ENCODE results near the gene MEF2C.
A peak's percentile ranks its signal among the peaks of the same experiment; 100 is the strongest.

MEF2C gene

DNA sequence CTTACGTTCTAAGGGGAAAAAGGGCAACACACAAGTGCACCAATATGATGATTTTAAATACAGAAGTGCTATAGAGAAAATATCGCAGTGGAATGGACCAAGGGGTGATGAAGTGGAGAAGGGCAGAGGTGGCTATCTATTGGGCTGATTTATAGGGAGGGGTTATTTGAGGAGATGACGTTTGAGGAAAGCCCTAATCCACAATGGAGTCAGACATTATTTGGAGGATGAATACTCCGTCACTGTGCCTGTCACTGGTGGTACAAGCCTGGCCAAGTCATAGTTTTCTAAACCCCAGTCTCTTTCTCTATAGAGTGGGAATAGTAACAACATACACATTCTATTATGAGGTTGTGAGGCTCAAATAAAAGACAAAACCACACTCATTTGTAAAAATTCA is 48.5 kb downstream of the MEF2C start:
- H3K9me3 ChIP-seq (ENCODE audit: control insufficient read depth in 5 of 5, low read length in 5 of 5), result no peaks in the 10 kb centered on the region
- H3K36me3 ChIP-seq (ENCODE audit: control insufficient read depth in 5 of 5, insufficient read depth in 5 of 5, low read length in 5 of 5), result no peaks in the 10 kb centered on the region
- no peak overlapping the region for H3K4me3 ChIP-seq (ENCODE audit: low read depth in 1 of 5, low read length in 5 of 5)
- no peaks in the 10 kb centered on the region for H3K27me3 ChIP-seq (ENCODE audit: control insufficient read depth in 5 of 5, insufficient read depth in 4 of 5, low read length in 5 of 5)
- no peak overlapping the region for H3K9ac ChIP-seq (ENCODE audit: low read length in 5 of 5)
- peaks cover 0 to 52% (median 18%) of the 10 kb centered on the region in 5 donors for H3K4me1 ChIP-seq (ENCODE audit: control insufficient read depth in 5 of 5, insufficient read depth in 5 of 5, low read length in 5 of 5)
- no peak overlapping the region for H3K27ac ChIP-seq (ENCODE audit: low read depth, low read length)

DNA sequence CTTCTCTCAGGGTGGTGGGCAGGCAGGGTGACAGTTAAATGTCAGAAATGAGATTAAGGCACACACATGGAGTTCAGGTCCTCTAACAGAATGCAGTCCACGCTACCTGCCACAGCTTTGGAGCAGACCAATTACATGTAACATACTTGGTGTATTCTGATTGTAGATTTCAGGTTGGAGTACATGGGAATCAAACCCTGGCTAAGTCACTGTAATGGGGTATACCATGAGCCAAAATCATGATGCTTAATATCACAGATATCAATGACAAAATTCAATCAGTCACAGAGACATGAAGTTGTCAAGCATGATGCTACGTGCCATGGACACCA is 48.9 kb downstream of the MEF2C start:
- H3K9ac ChIP-seq (ENCODE audit: low read length in 5 of 5), result peak overlapping the region in 1 of 5 donors; percentile 31
- H3K27ac ChIP-seq (ENCODE audit: low read depth, low read length), result no peak overlapping the region
- H3K36me3 ChIP-seq (ENCODE audit: control insufficient read depth in 5 of 5, insufficient read depth in 5 of 5, low read length in 5 of 5), result no peaks in the 10 kb centered on the region
- H3K4me3 ChIP-seq (ENCODE audit: low read depth in 1 of 5, low read length in 5 of 5), result peak overlapping the region in 1 of 5 donors; percentile 33
- H3K9me3 ChIP-seq (ENCODE audit: control insufficient read depth in 5 of 5, low read length in 5 of 5), result no peaks in the 10 kb centered on the region
- H3K4me1 ChIP-seq (ENCODE audit: control insufficient read depth in 5 of 5, insufficient read depth in 5 of 5, low read length in 5 of 5), result peaks cover 0 to 53% (median 18%) of the 10 kb centered on the region in 5 donors
- no peaks in the 10 kb centered on the region for H3K27me3 ChIP-seq (ENCODE audit: control insufficient read depth in 5 of 5, insufficient read depth in 4 of 5, low read length in 5 of 5)

DNA sequence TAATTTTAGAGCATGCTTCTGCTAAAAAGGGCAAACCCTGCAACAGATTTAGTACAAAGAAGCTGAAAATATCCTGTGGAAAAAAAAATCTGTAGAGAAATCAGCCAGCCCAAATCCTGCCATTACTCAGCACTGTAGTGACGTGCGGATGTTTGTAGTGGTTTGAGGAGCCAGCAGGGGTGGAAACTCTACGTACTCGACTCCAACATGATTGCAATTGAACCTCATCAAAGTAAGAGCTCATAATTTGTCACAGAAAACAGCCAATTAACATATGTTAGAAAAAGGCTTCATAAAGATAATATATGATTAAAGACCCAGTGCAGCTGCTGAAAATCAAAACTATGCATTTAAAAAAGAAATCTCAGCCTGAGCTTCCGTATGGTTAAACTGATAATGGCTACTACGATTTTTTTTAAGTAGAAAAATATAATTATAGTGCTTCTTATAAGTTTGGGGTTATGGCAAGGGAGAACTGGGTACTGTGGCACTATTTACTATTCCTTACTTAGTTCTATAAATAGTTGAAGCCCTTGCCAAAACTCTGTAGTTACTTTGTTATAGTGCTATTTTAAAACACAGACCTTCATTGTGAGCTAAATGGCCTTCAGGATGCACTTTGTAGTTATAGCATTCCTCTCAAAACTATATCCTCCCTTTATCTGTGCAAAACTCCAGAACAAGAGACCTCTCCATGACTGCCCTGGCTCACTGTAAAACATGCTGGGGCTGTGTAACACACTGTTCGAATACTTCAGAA is 49.4 kb downstream of the MEF2C start:
- Histone ChIP-seq H3K27me3 (ENCODE audit: control insufficient read depth in 5 of 5, insufficient read depth in 4 of 5, low read length in 5 of 5) (no peaks in the 10 kb centered on the region), H3K9me3 (ENCODE audit: control insufficient read depth in 5 of 5, low read length in 5 of 5) (no peaks in the 10 kb centered on the region), H3K4me1 (ENCODE audit: control insufficient read depth in 5 of 5, insufficient read depth in 5 of 5, low read length in 5 of 5) (peaks cover 0 to 57% (median 21%) of the 10 kb centered on the region in 5 donors), H3K36me3 (ENCODE audit: control insufficient read depth in 5 of 5, insufficient read depth in 5 of 5, low read length in 5 of 5) (no peaks in the 10 kb centered on the region), H3K4me3 (ENCODE audit: low read depth in 1 of 5, low read length in 5 of 5) (peak overlapping the region in 3 of 5 donors; percentile 32 to 41 (median 33)), H3K27ac (ENCODE audit: low read depth, low read length) (peak overlapping the region; percentile 20), H3K9ac (ENCODE audit: low read length in 5 of 5) (peak overlapping the region in 2 of 5 donors; percentile 31 to 43)

DNA sequence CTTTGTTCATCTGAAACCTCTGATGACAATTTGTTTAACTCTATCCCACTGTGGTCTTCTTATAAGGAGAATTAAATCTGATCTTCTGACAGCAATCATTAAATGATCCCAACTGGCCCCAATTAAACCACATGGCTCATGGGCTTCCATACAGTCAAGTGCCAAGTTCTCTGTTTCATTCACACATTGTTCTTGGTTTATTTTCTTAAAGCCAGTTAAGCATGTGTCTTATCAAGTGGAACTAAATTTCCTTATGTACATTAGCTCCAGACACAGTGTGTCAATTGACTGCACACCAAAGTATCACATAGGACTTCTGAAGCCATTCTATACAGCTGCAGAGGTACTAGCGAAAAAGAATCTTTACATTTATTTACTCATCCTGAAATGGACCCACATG is 51.2 kb downstream of the MEF2C start:
- H3K27me3 ChIP-seq (ENCODE audit: control insufficient read depth in 5 of 5, insufficient read depth in 4 of 5, low read length in 5 of 5), result no peaks in the 10 kb centered on the region
- no peaks in the 10 kb centered on the region for H3K36me3 ChIP-seq (ENCODE audit: control insufficient read depth in 5 of 5, insufficient read depth in 5 of 5, low read length in 5 of 5)
- no peak overlapping the region for H3K9ac ChIP-seq (ENCODE audit: low read length in 5 of 5)
- H3K4me3 ChIP-seq (ENCODE audit: low read depth in 1 of 5, low read length in 5 of 5), result no peak overlapping the region
- H3K4me1 ChIP-seq (ENCODE audit: control insufficient read depth in 5 of 5, insufficient read depth in 5 of 5, low read length in 5 of 5), result peaks cover 4 to 52% (median 21%) of the 10 kb centered on the region in 5 donors
- H3K27ac ChIP-seq (ENCODE audit: low read depth, low read length), result no peak overlapping the region
- H3K9me3 ChIP-seq (ENCODE audit: control insufficient read depth in 5 of 5, low read length in 5 of 5), result no peaks in the 10 kb centered on the region

DNA sequence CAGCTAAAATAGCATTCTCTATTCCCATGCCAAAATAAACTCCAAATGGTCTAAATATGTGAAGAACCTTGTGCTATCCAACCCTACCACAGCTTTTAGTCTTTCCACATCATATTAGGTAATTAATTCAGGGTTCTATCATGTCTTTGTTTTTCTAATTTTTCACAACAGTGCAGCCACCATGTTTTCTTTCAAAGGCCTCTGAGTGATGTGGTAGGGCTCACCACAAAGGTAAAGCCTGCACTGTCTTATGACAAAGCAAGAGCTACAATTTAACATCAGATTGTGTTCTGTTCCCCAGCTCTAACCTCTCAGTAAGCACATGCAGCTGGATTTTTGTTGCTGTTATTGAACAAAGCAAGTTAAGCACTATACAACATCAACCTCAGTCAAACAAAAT is 52.4 kb downstream of the MEF2C start:
- no peaks in the 10 kb centered on the region for H3K9me3 ChIP-seq (ENCODE audit: control insufficient read depth in 5 of 5, low read length in 5 of 5)
- H3K4me1 ChIP-seq (ENCODE audit: control insufficient read depth in 5 of 5, insufficient read depth in 5 of 5, low read length in 5 of 5), result peaks cover 4 to 55% (median 18%) of the 10 kb centered on the region in 5 donors
- H3K36me3 ChIP-seq (ENCODE audit: control insufficient read depth in 5 of 5, insufficient read depth in 5 of 5, low read length in 5 of 5), result no peaks in the 10 kb centered on the region
- H3K4me3 ChIP-seq (ENCODE audit: low read depth in 1 of 5, low read length in 5 of 5), result no peak overlapping the region
- H3K27me3 ChIP-seq (ENCODE audit: control insufficient read depth in 5 of 5, insufficient read depth in 4 of 5, low read length in 5 of 5), result no peaks in the 10 kb centered on the region
- H3K9ac ChIP-seq (ENCODE audit: low read length in 5 of 5), result no peak overlapping the region
- peak overlapping the region; percentile 76 for H3K27ac ChIP-seq (ENCODE audit: low read depth, low read length)

DNA sequence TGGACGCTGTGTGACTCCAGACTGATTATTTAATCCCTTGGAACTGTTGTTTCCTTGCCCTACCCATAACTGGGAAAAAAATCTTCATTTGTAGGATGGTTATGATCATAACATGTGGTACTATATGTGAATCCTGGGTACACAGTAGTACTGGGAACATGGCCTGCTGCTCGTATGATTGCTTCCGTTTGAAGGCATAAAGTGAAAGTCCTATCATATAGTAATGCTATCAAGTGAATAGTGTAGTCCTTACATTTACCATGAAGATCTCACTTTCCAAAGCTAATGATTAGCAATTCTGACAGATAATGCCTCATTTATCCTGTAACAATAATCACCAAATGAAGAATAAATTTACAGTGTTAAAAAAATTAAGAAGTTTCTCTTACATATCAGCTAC is 53.2 kb downstream of the MEF2C start:
- Histone ChIP-seq H3K4me1 (ENCODE audit: control insufficient read depth in 5 of 5, insufficient read depth in 5 of 5, low read length in 5 of 5) (peaks cover 4 to 60% (median 24%) of the 10 kb centered on the region in 5 donors), H3K27ac (ENCODE audit: low read depth, low read length) (peak overlapping the region; percentile 76), H3K27me3 (ENCODE audit: control insufficient read depth in 5 of 5, insufficient read depth in 4 of 5, low read length in 5 of 5) (no peaks in the 10 kb centered on the region), H3K9me3 (ENCODE audit: control insufficient read depth in 5 of 5, low read length in 5 of 5) (no peaks in the 10 kb centered on the region), H3K4me3 (ENCODE audit: low read depth in 1 of 5, low read length in 5 of 5) (peak overlapping the region in 3 of 5 donors; percentile 1 to 40 (median 1)), H3K9ac (ENCODE audit: low read length in 5 of 5) (peak overlapping the region in 1 of 5 donors; percentile 25), H3K36me3 (ENCODE audit: control insufficient read depth in 5 of 5, insufficient read depth in 5 of 5, low read length in 5 of 5) (no peaks in the 10 kb centered on the region)

DNA sequence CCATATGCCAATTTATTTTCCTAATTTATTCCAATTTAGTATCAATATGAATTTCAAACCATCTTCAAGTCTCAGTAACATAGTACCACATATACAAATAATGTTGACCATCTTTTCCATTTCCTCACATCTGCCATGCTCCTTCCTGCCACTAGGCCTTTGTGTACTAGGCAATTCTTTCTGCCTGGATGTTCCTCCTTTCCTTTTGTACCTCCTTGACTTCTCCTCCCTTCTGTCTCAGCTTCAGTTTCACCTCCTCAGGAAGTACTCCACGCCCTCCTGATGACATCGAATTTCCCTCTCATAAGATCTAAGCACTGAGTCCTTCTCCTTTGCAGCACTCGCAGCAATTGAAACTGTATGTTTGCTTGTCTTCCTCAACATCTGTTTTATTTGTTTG is 53.9 kb downstream of the MEF2C start:
- Histone ChIP-seq H3K36me3 (ENCODE audit: control insufficient read depth in 5 of 5, insufficient read depth in 5 of 5, low read length in 5 of 5) (no peaks in the 10 kb centered on the region), H3K9ac (ENCODE audit: low read length in 5 of 5) (peak overlapping the region in 1 of 5 donors; percentile 20), H3K4me3 (ENCODE audit: low read depth in 1 of 5, low read length in 5 of 5) (peak overlapping the region in 2 of 5 donors; percentile 1 to 40), H3K9me3 (ENCODE audit: control insufficient read depth in 5 of 5, low read length in 5 of 5) (no peaks in the 10 kb centered on the region), H3K4me1 (ENCODE audit: control insufficient read depth in 5 of 5, insufficient read depth in 5 of 5, low read length in 5 of 5) (peaks cover 4 to 58% (median 26%) of the 10 kb centered on the region in 5 donors), H3K27ac (ENCODE audit: low read depth, low read length) (peak overlapping the region; percentile 76), H3K27me3 (ENCODE audit: control insufficient read depth in 5 of 5, insufficient read depth in 4 of 5, low read length in 5 of 5) (no peaks in the 10 kb centered on the region)

DNA sequence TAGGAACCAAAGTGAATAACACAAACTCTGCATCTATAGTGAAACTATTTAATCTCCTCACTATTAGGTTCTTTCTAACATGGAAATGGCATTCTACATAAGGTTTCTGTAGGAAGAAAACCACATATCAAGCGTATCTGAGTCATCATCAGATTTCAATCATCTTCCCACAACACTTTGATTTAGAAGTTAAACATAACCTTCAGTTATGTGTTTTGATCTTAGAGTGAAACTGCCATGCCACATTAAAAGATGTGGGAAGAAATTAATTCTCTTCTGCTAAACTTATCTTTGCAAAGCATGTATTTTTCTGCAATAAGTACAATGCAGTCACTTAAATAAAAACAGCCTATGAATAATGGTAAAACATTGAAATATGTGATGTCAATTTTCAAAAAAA is 55.0 kb downstream of the MEF2C start:
- H3K9ac ChIP-seq (ENCODE audit: low read length in 5 of 5), result no peak overlapping the region
- H3K4me1 ChIP-seq (ENCODE audit: control insufficient read depth in 5 of 5, insufficient read depth in 5 of 5, low read length in 5 of 5), result peaks cover 4 to 50% (median 19%) of the 10 kb centered on the region in 5 donors
- H3K27ac ChIP-seq (ENCODE audit: low read depth, low read length), result peak overlapping the region; percentile 76

DNA sequence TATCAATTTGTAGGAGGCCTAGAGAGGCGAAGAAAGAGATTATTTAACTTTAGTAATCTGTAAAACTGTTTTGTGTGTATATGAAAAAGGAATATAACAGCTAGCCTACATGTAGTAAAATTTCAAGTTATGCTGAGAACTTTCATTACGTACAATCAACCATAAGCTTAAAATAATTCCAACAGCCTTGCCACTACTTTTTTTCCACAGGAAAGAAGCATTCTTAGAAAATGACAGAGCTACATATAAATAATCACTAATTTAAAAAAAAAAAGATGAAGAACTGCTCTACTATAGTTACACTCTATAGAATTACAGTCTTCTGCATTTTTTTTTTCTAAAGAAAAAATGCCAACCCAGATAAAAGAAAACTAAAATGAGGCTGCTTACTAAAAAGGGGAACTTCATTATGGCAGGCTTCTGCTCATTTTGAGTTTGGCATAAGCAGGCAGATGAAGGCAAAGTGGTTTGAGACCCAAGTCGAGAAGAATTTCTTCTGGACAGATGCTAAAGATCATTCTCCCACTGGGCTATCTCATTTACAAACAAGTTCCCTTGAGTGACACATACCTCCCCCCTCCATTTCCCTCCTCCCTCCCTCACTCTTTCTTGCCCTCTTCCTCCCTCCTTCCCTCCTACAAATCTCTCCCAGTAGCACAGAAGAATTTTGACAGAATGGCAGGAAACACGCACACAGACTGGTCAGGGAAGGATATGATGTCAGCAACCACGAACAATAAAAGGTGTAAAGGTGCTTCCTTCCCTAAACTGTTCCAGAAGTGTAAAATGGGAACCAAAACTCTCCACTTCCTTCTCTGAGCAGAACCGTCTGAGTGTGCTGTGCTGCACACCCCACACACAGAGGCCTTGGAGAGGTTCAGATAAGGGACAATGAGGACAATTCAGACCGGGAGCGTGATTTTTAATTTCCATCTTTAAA is 56.1 kb downstream of the MEF2C start:
- peak overlapping the region in 1 of 5 donors; percentile 8 for H3K4me3 ChIP-seq (ENCODE audit: low read depth in 1 of 5, low read length in 5 of 5)

More for the DNA sequence above, 55.0 kb downstream of the MEF2C start:
- H3K36me3 ChIP-seq (ENCODE audit: control insufficient read depth in 5 of 5, insufficient read depth in 5 of 5, low read length in 5 of 5), result peaks cover 0 to 3% (median 0%) of the 10 kb centered on the region in 5 donors
- no peaks in the 10 kb centered on the region for H3K27me3 ChIP-seq (ENCODE audit: control insufficient read depth in 5 of 5, insufficient read depth in 4 of 5, low read length in 5 of 5)
- H3K4me3 ChIP-seq (ENCODE audit: low read depth in 1 of 5, low read length in 5 of 5), result peak overlapping the region in 1 of 5 donors; percentile 8
- H3K9me3 ChIP-seq (ENCODE audit: control insufficient read depth in 5 of 5, low read length in 5 of 5), result no peaks in the 10 kb centered on the region

More for the DNA sequence above, 56.1 kb downstream of the MEF2C start:
- Histone ChIP-seq H3K9me3 (ENCODE audit: control insufficient read depth in 5 of 5, low read length in 5 of 5) (no peaks in the 10 kb centered on the region), H3K36me3 (ENCODE audit: control insufficient read depth in 5 of 5, insufficient read depth in 5 of 5, low read length in 5 of 5) (peaks cover 0 to 10% (median 4%) of the 10 kb centered on the region in 5 donors), H3K27ac (ENCODE audit: low read depth, low read length) (peak overlapping the region; percentile 76), H3K4me1 (ENCODE audit: control insufficient read depth in 5 of 5, insufficient read depth in 5 of 5, low read length in 5 of 5) (peaks cover 4 to 55% (median 19%) of the 10 kb centered on the region in 5 donors), H3K9ac (ENCODE audit: low read length in 5 of 5) (no peak overlapping the region), H3K27me3 (ENCODE audit: control insufficient read depth in 5 of 5, insufficient read depth in 4 of 5, low read length in 5 of 5) (no peaks in the 10 kb centered on the region)
